HCT116 (cell line): ENCODE data around the gene PACSIN2. TPM values are rescaled to one million over a fixed set of nuclear protein-coding genes. Genes with fewer than 3 reads are reported as not detected.
A peak's percentile ranks its signal among the peaks of the same experiment; 100 is the strongest.

ENCODE experiments used
- ATAC-seq: fragments of 200-7000 bp; cut with Tn5 transposase; 2 replicates; pipeline ENCODE4 v1.9.1; 2020; ENCODE audit warnings: mild to moderate bottlenecking, moderate library complexity
- BruUV-seq: library from RNA; stranded (reverse); fragments of 400-500 nt; replicated peaks from 2 replicates; lab custom pipeline; 2021; lab: Mats Ljungman, UMichigan
- CTCF ChIA-PET: fragments of 300-600 bp; sonication (Branson Sonifier 250); formaldehyde crosslinking; loops from one replicate; lab custom pipeline; 2021; ENCODE audit warnings: antibody characterized with exemption; lab: Charles Lee
- POLR2A ChIA-PET: fragments of 300-600, 350-600 bp; sonication (Branson Sonifier 250); formaldehyde crosslinking; loops from one replicate; lab custom pipeline; 2021; ENCODE audit warnings: antibody characterized with exemption; lab: Charles Lee
- RAD21 ChIA-PET, 2 experiments: fragments of 300-600 bp; sonication (Branson Sonifier 250); formaldehyde crosslinking; loops; one replicate each; lab custom pipeline; 2023; ENCODE audit warnings: low total read pairs in 2 of 2; ENCODE audit not compliant: uncharacterized antibody in 2 of 2, unreplicated experiment in 2 of 2, low non-redundant PET in 1 of 2; lab: Charles Lee
- DNase-seq: peaks from one replicate; pipeline ENCODE4 v3.0.0-alpha.2; 2010; ENCODE audit warnings: low read depth, low spot score
- H2AFZ ChIP-seq: fragments of 200-600 bp; shearing (Covaris generic), sonication (generic); 2 replicates; pipeline ENCODE4 v1.6.1; 2017; ENCODE audit warnings: low read depth, mixed run types, mixed read lengths, antibody characterized with exemption, low read length; ENCODE audit not compliant: poor library complexity, severe bottlenecking
- H3K27ac ChIP-seq: 2 replicates; pipeline ENCODE4 v1.5.1; 2012; ENCODE audit warnings: low read depth, low read length
- H3K27me3 ChIP-seq: fragments of 200-600 bp; sonication (generic); 2 replicates; pipeline ENCODE4 v1.6.1; 2016; ENCODE audit warnings: mixed run types, low read length, mixed read lengths; ENCODE audit not compliant: insufficient read depth
- H3K36me3 ChIP-seq, 2 experiments: fragments of 200-500 bp in 1 of 2; fragments of 200-600 bp in 1 of 2; sonication (Bioruptor generic) in 1 of 2; sonication (generic) in 1 of 2; 2 replicates each; pipeline versions ENCODE4 v1.5.1 to v1.6.1; 2014 to 2016; ENCODE audit warnings: low read length in 2 of 2, inconsistent platforms in 1 of 2, mixed read lengths in 1 of 2, mixed run types in 1 of 2; ENCODE audit not compliant: insufficient read depth in 2 of 2, control insufficient read depth in 1 of 2
- H3K4me1 ChIP-seq, 2 experiments: fragments of 200-600 bp in 1 of 2; sonication (generic) in 1 of 2; 2 replicates each; pipeline versions ENCODE4 v1.5.1 to v1.6.1; 2012 to 2017; ENCODE audit warnings: low read length in 2 of 2, inconsistent platforms in 1 of 2, mild to moderate bottlenecking in 1 of 2, mixed read lengths in 1 of 2, mixed run types in 1 of 2, moderate library complexity in 1 of 2; ENCODE audit not compliant: insufficient read depth in 2 of 2, control insufficient read depth in 1 of 2
- H3K4me2 ChIP-seq: fragments of 200-600 bp; sonication (generic); 2 replicates; pipeline ENCODE4 v1.6.1; 2017; ENCODE audit warnings: mixed run types, low read length, mixed read lengths
- H3K4me3 ChIP-seq, 2 experiments: fragments of 200-600 bp in 1 of 2; sonication (generic) in 1 of 2; replicated peaks in 1 of 2; 2 replicates each; pipeline ENCODE4 v1.5.1; 2011 to 2016; ENCODE audit warnings: low read length in 2 of 2, control low read depth in 1 of 2, low read depth in 1 of 2, mild to moderate bottlenecking in 1 of 2, mixed read lengths in 1 of 2, mixed run types in 1 of 2
- H3K79me2 ChIP-seq: fragments of 200-600 bp; sonication (generic); 2 replicates; pipeline ENCODE4 v1.6.1; 2017; ENCODE audit warnings: mild to moderate bottlenecking, mixed run types, low read length, moderate library complexity, mixed read lengths; ENCODE audit not compliant: insufficient read depth
- H3K9ac ChIP-seq: fragments of 200-600 bp; sonication (generic); 2 replicates; pipeline ENCODE4 v1.6.1; 2016; ENCODE audit warnings: low read length, mixed read lengths
- H3K9me2 ChIP-seq: fragments of 200-600 bp; sonication (generic), shearing (Covaris generic); 2 replicates; pipeline ENCODE4 v1.6.1; 2017; ENCODE audit warnings: mixed run types, mild to moderate bottlenecking, moderate library complexity; ENCODE audit not compliant: insufficient read depth
- H3K9me3 ChIP-seq, 2 experiments: fragments of 200-500 bp in 1 of 2; fragments of 200-600 bp in 1 of 2; sonication (Bioruptor generic) in 1 of 2; sonication (generic) in 1 of 2; 2 replicates each; pipeline ENCODE4 v1.6.1; 2014 to 2017; ENCODE audit warnings: low read length in 2 of 2, mixed read lengths in 2 of 2, inconsistent platforms in 1 of 2, low read depth in 1 of 2, mild to moderate bottlenecking in 1 of 2, mixed run types in 1 of 2, moderate library complexity in 1 of 2; ENCODE audit not compliant: control insufficient read depth in 1 of 2, insufficient read depth in 1 of 2
- H4K20me1 ChIP-seq: fragments of 200-600 bp; sonication (generic), shearing (Covaris generic); 2 replicates; pipeline ENCODE4 v1.6.1; 2017; ENCODE audit warnings: mixed run types, mild to moderate bottlenecking, moderate library complexity; ENCODE audit not compliant: insufficient read depth
- ATF3 ChIP-seq: IDR thresholded peaks from 2 replicates; pipeline ENCODE4 v1.6.1; 2012
- CTCF ChIP-seq, 3 experiments: fragments of 200-600 bp in 1 of 3; sonication (generic) in 1 of 3; IDR thresholded peaks in 2 of 3; conservative IDR thresholded peaks in 1 of 3; 2 replicates each; pipeline ENCODE4 v1.5.1; 2012 to 2017; ENCODE audit warnings: low read depth in 2 of 3, low read length in 2 of 3, antibody characterized with exemption in 1 of 3, borderline replicate concordance in 1 of 3, control low read depth in 1 of 3, mild to moderate bottlenecking in 1 of 3, mixed read lengths in 1 of 3, mixed run types in 1 of 3, moderate library complexity in 1 of 3; ENCODE audit not compliant: insufficient read depth in 1 of 3
- EGR1 ChIP-seq: IDR thresholded peaks from 2 replicates; pipeline ENCODE4 v1.6.1; 2012; ENCODE audit warnings: low read depth
- FOSL1 ChIP-seq: IDR thresholded peaks from 2 replicates; pipeline ENCODE4 v1.6.1; 2012; ENCODE audit warnings: low read depth
- POLR2A ChIP-seq: IDR thresholded peaks from 2 replicates; pipeline ENCODE4 v1.7.0; 2011; ENCODE audit warnings: borderline replicate concordance; ENCODE audit not compliant: insufficient read depth, insufficient read length; ENCODE audit errors: extremely low read depth
- SP1 ChIP-seq: IDR thresholded peaks from 2 replicates; pipeline ENCODE4 v1.6.1; 2012; ENCODE audit warnings: low read depth
- SRF ChIP-seq: IDR thresholded peaks from 2 replicates; pipeline ENCODE4 v1.6.1; 2012; ENCODE audit warnings: low read depth
- ZNF274 ChIP-seq: fragments of 200-500 bp; sonication (Bioruptor generic); IDR thresholded peaks from 2 replicates; pipeline ENCODE4 v1.6.1; 2014; ENCODE audit warnings: mild to moderate bottlenecking, low read depth, low read length, inconsistent platforms
- intact Hi-C: fragments of 100-400 bp; cut with micrococcal nuclease; formaldehyde crosslinking; loops from 2 replicates; pipeline ENCODE4 v1.10.0; 2022
- total RNA-seq: library from RNA; stranded (reverse); gene quantifications from one replicate; pipeline ENCODE4 v1.2.1, GENCODE V29; 2021; ENCODE audit not compliant: unreplicated experiment
- TF ChIP-seq, protein P1 (sequence below): IDR thresholded peaks from 2 replicates; pipeline ENCODE4 v1.6.1; 2012; ENCODE audit warnings: low read depth
- TF ChIP-seq, protein P2 (sequence below): IDR thresholded peaks from 2 replicates; pipeline ENCODE4 v1.6.1; 2011; ENCODE audit warnings: mild to moderate bottlenecking, low read length, moderate library complexity; ENCODE audit not compliant: insufficient replicate concordance; ENCODE audit errors: extremely low read depth

PACSIN2 gene
- total RNA-seq, 1 experiment from 2014 or later: 48.2 TPM

- intact Hi-C loops: no loop called here
- POLR2A ChIA-PET: interaction anchor here (0.8 to 1.2 kb wide), 2 partner anchors 13 to 143 kb away, joined by 3 to 4 read pairs; no protein-coding TSS in a partner anchor
- Histone ChIP-seq H3K4me3 (peak overlapping the region; percentile 11 to 46), H3K79me2 (peaks cover 53% of the 10 kb centered on the region), H3K9me3 (no peaks in the 10 kb centered on the region), H3K27me3 (no peaks in the 10 kb centered on the region), H4K20me1 (peaks cover 9% of the 10 kb centered on the region; the same call in 1 of the 2 replicates), H3K9ac (peak overlapping the region; percentile 37), H3K4me1 (peaks cover 56 to 65% of the 10 kb centered on the region in 2 experiments), H3K27ac (peak overlapping the region; percentile 76), H3K36me3 (no peaks in the 10 kb centered on the region), H3K4me2 (peak overlapping the region; percentile 80), H3K9me2 (no peaks in the 10 kb centered on the region), H2AFZ (no peak overlapping the region)
- no peak for DNase-seq
- CTCF ChIA-PET: interaction anchor here (1.5 kb wide), 1 partner anchor 241 kb away, joined by 3 read pairs; no protein-coding TSS in a partner anchor
- BruUV-seq: no TSS peak
- ATAC-seq: peak; percentile 5
- TF ChIP-seq, protein P1, sequence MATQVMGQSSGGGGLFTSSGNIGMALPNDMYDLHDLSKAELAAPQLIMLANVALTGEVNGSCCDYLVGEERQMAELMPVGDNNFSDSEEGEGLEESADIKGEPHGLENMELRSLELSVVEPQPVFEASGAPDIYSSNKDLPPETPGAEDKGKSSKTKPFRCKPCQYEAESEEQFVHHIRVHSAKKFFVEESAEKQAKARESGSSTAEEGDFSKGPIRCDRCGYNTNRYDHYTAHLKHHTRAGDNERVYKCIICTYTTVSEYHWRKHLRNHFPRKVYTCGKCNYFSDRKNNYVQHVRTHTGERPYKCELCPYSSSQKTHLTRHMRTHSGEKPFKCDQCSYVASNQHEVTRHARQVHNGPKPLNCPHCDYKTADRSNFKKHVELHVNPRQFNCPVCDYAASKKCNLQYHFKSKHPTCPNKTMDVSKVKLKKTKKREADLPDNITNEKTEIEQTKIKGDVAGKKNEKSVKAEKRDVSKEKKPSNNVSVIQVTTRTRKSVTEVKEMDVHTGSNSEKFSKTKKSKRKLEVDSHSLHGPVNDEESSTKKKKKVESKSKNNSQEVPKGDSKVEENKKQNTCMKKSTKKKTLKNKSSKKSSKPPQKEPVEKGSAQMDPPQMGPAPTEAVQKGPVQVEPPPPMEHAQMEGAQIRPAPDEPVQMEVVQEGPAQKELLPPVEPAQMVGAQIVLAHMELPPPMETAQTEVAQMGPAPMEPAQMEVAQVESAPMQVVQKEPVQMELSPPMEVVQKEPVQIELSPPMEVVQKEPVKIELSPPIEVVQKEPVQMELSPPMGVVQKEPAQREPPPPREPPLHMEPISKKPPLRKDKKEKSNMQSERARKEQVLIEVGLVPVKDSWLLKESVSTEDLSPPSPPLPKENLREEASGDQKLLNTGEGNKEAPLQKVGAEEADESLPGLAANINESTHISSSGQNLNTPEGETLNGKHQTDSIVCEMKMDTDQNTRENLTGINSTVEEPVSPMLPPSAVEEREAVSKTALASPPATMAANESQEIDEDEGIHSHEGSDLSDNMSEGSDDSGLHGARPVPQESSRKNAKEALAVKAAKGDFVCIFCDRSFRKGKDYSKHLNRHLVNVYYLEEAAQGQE: no peak
- no peak for TF ChIP-seq EGR1
- no peak for TF ChIP-seq FOSL1
- TF ChIP-seq, protein P2, sequence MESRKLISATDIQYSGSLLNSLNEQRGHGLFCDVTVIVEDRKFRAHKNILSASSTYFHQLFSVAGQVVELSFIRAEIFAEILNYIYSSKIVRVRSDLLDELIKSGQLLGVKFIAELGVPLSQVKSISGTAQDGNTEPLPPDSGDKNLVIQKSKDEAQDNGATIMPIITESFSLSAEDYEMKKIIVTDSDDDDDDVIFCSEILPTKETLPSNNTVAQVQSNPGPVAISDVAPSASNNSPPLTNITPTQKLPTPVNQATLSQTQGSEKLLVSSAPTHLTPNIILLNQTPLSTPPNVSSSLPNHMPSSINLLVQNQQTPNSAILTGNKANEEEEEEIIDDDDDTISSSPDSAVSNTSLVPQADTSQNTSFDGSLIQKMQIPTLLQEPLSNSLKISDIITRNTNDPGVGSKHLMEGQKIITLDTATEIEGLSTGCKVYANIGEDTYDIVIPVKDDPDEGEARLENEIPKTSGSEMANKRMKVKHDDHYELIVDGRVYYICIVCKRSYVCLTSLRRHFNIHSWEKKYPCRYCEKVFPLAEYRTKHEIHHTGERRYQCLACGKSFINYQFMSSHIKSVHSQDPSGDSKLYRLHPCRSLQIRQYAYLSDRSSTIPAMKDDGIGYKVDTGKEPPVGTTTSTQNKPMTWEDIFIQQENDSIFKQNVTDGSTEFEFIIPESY: no peak
- no peak for TF ChIP-seq SP1
- no peak for TF ChIP-seq SRF
- no peak for TF ChIP-seq ZNF274
- TF ChIP-seq POLR2A: no peak
- TF ChIP-seq ATF3: no peak
- no peak for TF ChIP-seq CTCF (IDR thresholded peaks at IDR 0.05 in 2 of 3, conservative IDR thresholded peaks at IDR 0.05 in 1 of 3; ENCODE audit: borderline replicate concordance in 1 of 3, insufficient read depth in 1 of 3, low read depth in 2 of 3, low read length in 2 of 3)
- RAD21 ChIA-PET: interaction anchor here in 1 of 2 experiments (2.2 kb wide), 1 partner anchor 8 kb away, joined by 6 read pairs; no protein-coding TSS in a partner anchor
Observed at GRCh38 chr22:42946546-42947198, 68.3 kb downstream of the PACSIN2 start.
